IPS-15b (cell line): Measurements from ENCODE around the gene PRTG.
A peak's percentile ranks its signal among the peaks of the same experiment; 100 is the strongest.
"Not testable (repeated sequence)": the region's sequence is repeated elsewhere in the genome, so short reads cannot be mapped to it uniquely, and the experiment has no call there.

ENCODE experiments used
- H3K27me3 ChIP-seq: one replicate; pipeline ENCODE4 v1.6.1; 2013; ENCODE audit warnings: low read length; ENCODE audit not compliant: control insufficient read depth, insufficient read depth
- H3K36me3 ChIP-seq: one replicate; pipeline ENCODE4 v1.6.1; 2013; ENCODE audit warnings: low read length; ENCODE audit not compliant: control insufficient read depth, insufficient read depth
- H3K4me1 ChIP-seq: one replicate; pipeline ENCODE4 v1.6.1; 2013; ENCODE audit warnings: mild to moderate bottlenecking, low read length; ENCODE audit not compliant: control insufficient read depth, insufficient read depth
- H3K4me3 ChIP-seq: one replicate; pipeline ENCODE4 v1.5.1; 2013; ENCODE audit warnings: low read depth, low read length
- H3K9ac ChIP-seq: one replicate; pipeline ENCODE4 v1.6.1; 2013; ENCODE audit warnings: low read depth, mild to moderate bottlenecking, low read length
- H3K9me3 ChIP-seq: one replicate; pipeline ENCODE4 v1.6.1; 2013; ENCODE audit warnings: mild to moderate bottlenecking, low read length; ENCODE audit not compliant: control insufficient read depth, insufficient read depth

PRTG gene, protein sequence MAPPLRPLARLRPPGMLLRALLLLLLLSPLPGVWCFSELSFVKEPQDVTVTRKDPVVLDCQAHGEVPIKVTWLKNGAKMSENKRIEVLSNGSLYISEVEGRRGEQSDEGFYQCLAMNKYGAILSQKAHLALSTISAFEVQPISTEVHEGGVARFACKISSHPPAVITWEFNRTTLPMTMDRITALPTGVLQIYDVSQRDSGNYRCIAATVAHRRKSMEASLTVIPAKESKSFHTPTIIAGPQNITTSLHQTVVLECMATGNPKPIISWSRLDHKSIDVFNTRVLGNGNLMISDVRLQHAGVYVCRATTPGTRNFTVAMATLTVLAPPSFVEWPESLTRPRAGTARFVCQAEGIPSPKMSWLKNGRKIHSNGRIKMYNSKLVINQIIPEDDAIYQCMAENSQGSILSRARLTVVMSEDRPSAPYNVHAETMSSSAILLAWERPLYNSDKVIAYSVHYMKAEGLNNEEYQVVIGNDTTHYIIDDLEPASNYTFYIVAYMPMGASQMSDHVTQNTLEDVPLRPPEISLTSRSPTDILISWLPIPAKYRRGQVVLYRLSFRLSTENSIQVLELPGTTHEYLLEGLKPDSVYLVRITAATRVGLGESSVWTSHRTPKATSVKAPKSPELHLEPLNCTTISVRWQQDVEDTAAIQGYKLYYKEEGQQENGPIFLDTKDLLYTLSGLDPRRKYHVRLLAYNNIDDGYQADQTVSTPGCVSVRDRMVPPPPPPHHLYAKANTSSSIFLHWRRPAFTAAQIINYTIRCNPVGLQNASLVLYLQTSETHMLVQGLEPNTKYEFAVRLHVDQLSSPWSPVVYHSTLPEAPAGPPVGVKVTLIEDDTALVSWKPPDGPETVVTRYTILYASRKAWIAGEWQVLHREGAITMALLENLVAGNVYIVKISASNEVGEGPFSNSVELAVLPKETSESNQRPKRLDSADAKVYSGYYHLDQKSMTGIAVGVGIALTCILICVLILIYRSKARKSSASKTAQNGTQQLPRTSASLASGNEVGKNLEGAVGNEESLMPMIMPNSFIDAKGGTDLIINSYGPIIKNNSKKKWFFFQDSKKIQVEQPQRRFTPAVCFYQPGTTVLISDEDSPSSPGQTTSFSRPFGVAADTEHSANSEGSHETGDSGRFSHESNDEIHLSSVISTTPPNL

DNA sequence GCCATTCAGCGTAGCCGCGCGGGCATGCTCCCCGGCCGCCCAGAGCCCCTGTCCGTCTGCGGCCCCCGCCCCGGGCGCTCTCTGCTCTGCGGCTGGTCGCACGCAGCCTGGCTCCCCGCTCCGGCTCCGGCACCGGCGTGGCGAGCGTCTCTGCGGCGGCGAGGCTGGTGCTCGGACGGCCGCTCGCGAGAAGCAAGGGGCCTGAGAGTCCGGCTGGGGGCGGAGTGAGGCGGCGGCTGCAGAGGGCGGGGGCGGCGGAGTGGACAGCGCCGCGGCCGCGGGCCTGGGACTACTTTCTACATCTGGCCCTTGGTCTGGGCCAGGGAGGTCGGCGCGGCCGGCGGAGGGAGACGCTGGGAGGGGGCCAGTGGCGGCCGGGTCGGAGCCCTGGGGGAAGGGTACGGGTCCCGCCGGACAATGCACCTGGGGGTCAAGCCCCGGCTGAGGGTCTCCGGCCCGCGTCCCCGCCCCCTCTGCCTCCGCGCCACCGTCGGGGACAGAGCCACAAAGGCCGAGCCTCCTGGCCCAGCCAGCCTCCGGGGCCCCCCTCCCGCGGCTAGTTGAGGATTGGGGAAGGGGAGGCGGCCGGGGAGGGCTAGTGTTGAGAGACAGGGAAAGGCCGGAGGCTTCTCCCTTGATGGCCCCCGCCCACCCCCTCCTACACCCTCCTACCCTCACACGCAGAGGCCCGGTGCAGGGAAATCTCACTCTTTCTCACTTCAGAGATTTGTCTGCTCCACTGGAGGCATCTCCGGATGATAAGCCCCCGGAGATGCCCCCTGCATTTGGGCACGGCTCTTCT lies at the start of gene PRTG:
PRTG (minus strand) TSS at position 226 of the 802 bp plus-strand sequence; CDS start at position 5, 221 bp downstream.
- Histone ChIP-seq H3K27me3 (peaks cover 76% of the 10 kb centered on the region), H3K9me3 (no peaks in the 10 kb centered on the region), H3K9ac (no peak within 1 kb of the TSS), H3K4me1 (peaks cover 7% of the 10 kb centered on the region), H3K36me3 (no peaks in the 10 kb centered on the region), H3K4me3 (peak within 1 kb of the TSS; percentile 42)

DNA sequence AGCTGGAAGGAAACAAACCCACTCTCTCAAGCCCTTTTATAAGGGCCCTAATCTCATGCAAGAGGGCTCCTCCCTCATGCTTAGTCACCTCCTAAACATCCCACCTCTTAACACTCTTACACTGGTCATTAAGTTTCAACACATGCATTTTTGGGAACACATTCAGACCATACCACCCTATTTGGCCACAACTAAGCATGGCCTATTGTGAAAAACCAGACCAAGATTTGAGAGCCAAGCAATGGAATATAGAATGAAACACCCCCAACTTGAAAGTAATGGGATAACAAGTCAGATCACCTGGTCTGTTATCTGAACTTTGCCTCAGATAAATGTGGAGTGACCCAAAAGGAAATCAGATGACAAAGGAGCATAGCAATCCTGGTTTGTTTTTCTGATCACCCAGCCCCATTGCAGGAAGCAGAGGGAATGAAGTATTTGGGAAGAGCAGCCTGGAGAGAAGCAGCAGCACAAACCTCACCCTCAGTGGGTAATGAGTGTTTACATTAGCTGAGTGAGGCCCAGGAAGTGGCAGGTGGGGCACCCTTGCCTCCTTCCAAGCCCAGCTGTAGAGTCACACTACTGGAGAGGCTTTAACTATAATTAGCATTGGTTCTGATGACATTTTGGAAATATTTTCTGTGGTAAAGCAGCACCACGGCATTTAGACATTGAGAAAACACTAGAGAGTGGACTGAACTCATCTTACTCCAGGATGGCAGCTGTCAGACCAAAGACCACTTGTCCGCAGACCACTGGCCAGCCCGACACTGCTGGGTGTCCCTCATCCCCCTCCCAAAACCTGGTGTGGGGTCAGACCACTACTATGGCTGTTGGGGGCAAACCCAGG lies 48.8 kb upstream of the PRTG start:
- Histone ChIP-seq H3K27me3 (no peaks in the 10 kb centered on the region), H3K4me1 (no peaks in the 10 kb centered on the region), H3K4me3 (no peak overlapping the region), H3K9me3 (no peaks in the 10 kb centered on the region), H3K9ac (no peak overlapping the region), H3K36me3 (no peaks in the 10 kb centered on the region)

DNA sequence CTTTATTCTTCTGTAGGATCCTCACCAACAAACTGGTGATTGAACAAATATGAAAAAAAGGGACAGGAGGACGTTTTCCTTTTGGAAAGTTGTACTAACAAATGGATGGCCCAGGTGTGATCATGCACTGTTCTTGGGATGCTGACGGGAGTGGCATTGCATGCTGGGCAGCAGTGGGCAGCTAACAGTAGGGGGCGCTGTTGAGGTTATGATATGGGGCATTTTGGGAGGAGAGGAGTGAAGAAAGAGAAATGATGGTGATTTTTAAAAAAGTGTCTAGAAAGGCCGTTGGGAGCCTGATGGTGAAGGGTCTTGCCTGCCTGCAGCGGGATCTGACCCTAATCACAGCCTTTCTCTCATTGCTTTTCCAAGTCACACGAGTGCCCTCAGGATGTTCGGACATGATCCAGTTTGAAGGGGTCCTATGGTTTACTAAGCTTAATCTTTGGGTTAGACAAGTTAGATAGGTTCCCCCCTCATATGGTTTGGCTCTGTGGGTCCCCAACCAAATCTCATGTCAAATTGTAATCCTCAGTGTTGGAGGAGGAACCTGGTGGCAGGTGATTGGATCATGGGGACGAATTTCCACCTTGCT lies 46.2 kb upstream of the PRTG start:
- Histone ChIP-seq H3K27me3 (no peaks in the 10 kb centered on the region), H3K9me3 (no peaks in the 10 kb centered on the region), H3K4me3 (no peak overlapping the region), H3K4me1 (no peaks in the 10 kb centered on the region), H3K9ac (no peak overlapping the region), H3K36me3 (no peaks in the 10 kb centered on the region)

DNA sequence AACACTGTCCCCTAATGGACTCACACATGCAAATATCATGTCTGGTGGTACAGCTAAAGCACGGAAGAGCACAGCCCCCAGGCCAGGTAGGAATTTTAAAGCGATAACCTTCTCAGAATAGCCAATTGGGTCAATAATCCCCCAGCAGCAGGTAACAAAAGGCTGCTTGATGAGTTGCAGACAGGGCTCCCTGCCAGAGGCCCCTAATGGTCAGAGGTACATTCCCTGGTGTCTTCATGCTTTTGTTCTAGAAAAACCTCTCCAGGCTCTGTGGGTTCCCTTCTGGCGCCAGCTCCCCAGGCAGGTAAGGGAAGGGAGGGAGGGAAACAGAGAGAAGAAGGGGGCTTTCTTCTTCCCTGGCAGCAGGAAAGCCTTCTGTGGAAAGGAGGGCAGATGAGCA lies 43.4 kb upstream of the PRTG start:
- Histone ChIP-seq H3K27me3 (no peaks in the 10 kb centered on the region), H3K4me3 (no peak overlapping the region), H3K36me3 (no peaks in the 10 kb centered on the region), H3K9ac (no peak overlapping the region), H3K9me3 (no peaks in the 10 kb centered on the region), H3K4me1 (no peaks in the 10 kb centered on the region)

DNA sequence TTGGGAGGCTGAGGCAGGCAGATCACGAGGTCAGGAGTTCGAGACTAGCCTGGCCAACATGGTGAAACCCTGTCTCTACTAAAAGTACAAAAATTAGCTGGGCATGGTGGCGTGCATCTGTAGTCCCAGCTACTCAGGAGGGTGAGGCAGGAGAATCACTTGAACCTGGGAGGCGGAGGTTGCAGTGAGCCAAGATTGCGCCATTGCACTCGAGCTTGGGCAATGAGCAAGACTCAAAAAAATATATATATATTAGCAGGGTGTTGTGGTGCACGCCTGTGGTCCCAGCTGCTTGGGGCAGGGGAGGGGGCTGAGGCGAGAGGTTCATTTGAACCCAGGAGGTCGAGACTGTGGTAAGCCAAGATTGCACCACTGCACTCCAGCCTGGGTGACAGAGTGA lies 42.6 kb upstream of the PRTG start:
- not testable (repeated sequence) for H3K4me1 ChIP-seq, H3K4me3 ChIP-seq, H3K36me3 ChIP-seq, H3K9ac ChIP-seq, H3K9me3 ChIP-seq, H3K27me3 ChIP-seq

DNA sequence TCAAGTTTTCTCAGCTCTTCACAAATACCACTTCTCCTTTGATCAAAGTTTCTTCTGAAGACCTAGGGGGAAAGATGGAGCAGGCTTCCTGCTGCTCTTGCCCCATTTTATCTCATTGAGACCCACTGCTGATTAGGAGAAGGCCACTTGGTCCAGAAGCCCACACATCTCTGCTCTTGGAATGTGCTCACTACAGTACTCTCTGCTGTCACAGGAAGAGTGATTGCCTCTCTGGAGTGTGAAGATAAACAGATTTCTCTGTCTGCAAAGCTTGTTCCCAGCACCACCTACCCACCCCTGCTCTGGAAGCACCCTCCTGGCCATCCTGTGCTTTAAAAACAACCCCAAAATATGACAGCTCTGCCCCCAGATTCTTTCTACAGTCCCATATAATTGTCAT lies 41.3 kb upstream of the PRTG start:
- no peaks in the 10 kb centered on the region for H3K4me1 ChIP-seq
- H3K36me3 ChIP-seq = no peaks in the 10 kb centered on the region
- no peaks in the 10 kb centered on the region for H3K27me3 ChIP-seq
- no peak overlapping the region for H3K4me3 ChIP-seq
- no peaks in the 10 kb centered on the region for H3K9me3 ChIP-seq
- H3K9ac ChIP-seq = no peak overlapping the region

DNA sequence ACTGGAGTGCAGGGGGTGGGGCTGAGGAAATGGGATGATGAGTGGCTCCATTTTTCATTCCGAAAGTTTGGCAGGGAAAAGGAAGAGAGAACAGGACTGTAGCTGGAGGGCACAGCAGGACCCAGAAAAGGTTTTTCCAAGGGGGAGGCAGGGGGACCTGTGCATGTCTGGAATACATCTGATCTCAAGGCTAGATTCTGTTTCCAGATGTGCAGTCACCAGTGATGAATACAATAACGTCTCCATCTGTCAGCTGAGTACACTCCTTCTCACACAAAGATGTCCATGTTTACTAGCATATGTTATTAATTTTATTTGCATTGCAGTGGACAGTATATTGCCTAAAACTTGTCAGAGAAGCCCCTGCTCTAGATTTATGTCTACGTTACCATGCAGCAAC lies 39.9 kb upstream of the PRTG start:
- no peak overlapping the region for H3K4me3 ChIP-seq
- no peak overlapping the region for H3K9ac ChIP-seq

DNA sequence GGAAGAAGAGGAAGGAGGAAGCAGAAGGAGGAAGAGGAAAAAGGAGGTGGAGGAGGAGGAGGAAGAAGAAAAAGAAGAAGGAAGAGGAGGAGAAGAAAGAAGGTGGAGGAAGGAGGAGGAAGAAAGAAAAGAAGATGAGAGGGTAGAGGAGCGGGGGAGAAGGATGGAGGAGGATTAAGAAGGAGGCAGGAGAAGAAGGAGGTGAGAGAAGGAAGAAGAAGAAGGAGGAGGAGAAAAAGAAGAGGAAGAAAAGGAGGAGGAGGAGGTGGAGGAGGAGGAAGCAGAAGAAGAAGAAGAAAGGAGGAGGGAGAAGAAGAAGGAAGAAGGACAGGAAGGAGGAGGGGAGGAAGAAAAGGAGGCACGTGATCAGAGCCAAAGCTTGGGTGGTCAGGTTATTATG lies 37.3 kb upstream of the PRTG start:
- H3K9me3 ChIP-seq = no peaks in the 10 kb centered on the region
- H3K4me3 ChIP-seq = no peak overlapping the region
- H3K9ac ChIP-seq = no peak overlapping the region
- no peaks in the 10 kb centered on the region for H3K36me3 ChIP-seq
- H3K27me3 ChIP-seq = peaks cover 3% of the 10 kb centered on the region
- H3K4me1 ChIP-seq = no peaks in the 10 kb centered on the region

More for the DNA sequence above, 39.9 kb upstream of the PRTG start:
- H3K4me1 ChIP-seq = no peaks in the 10 kb centered on the region
- H3K9me3 ChIP-seq = no peaks in the 10 kb centered on the region
- H3K27me3 ChIP-seq = no peaks in the 10 kb centered on the region
- no peaks in the 10 kb centered on the region for H3K36me3 ChIP-seq

DNA sequence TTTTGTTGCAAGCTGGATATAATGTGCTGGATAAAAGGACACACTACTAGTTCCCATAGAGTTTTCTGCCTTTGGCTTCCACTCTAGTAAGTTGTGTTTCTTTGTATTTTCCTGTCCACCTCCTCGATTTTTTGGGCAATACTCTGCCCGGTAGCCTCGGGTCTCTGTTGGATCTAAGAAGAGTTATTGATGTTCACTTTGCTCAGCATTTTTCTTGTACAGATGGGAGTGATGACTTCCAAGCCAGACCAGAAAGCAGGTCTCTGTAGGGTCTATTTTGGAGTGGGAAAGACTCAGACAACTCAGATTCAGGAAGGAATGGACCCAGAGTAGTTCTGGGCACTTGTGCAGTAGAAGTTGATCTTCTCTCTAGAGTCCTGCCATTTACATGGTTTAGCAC lies 36.0 kb upstream of the PRTG start:
- no peaks in the 10 kb centered on the region for H3K4me1 ChIP-seq
- H3K4me3 ChIP-seq = no peak overlapping the region
- no peak overlapping the region for H3K9ac ChIP-seq
- H3K36me3 ChIP-seq = no peaks in the 10 kb centered on the region
- H3K9me3 ChIP-seq = no peaks in the 10 kb centered on the region
- peaks cover 3% of the 10 kb centered on the region for H3K27me3 ChIP-seq

DNA sequence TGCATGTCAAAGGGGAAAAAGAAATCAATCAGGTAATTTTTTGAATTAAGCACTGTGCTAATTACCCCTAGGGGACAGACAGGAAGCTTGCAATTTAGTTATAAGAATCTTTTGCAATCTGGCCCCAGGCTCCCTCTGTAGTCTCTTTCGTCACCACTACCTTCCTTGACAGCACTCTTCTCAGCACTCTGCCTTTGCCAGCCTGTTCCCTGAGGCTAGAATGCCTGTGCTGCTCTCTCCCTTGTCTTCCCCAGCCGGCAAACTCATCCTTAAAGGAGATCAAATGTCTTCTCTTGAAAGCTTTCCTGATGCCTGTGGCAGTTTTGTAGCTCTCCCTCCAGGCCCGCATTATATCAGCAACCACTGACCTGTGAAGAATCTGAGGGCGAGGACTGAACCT lies 32.4 kb upstream of the PRTG start:
- no peak overlapping the region for H3K9ac ChIP-seq
- no peaks in the 10 kb centered on the region for H3K4me1 ChIP-seq
- H3K36me3 ChIP-seq = no peaks in the 10 kb centered on the region
- H3K27me3 ChIP-seq = peaks cover 3% of the 10 kb centered on the region
- no peaks in the 10 kb centered on the region for H3K9me3 ChIP-seq
- no peak overlapping the region for H3K4me3 ChIP-seq
